Lower leg skin (tissue), 4 donors: Measurements from ENCODE around the gene ZNF684. TPM values are rescaled to one million over a fixed set of nuclear protein-coding genes. Genes with fewer than 3 reads are reported as not detected.

Source experiments
- DNase-seq, 2 donors: peaks; one replicate each; pipeline ENCODE4 v3.0.0-alpha.2; 2019; ENCODE audit warnings: low spot score in 2 of 2
- H3K4me3 ChIP-seq: fragments of 200-600 bp; sonication (generic); 2 replicates; pipeline ENCODE4 v1.5.1; 2017; ENCODE audit warnings: mild to moderate bottlenecking, low read depth; ENCODE audit not compliant: poor library complexity, severe bottlenecking
- POLR2A ChIP-seq, 2 donors: fragments of 450-650 bp; IDR thresholded peaks; one replicate each; pipeline ENCODE4 v1.6.1; 2016 to 2017; ENCODE audit warnings: antibody characterized with exemption in 2 of 2, mild to moderate bottlenecking in 1 of 2, moderate library complexity in 1 of 2
- WGBS, 2 donors: methylation state at CpG; one replicate each; pipeline ENCODE4 v1.1.5; 2018; 5-methylcytosine and 5-hydroxymethylcytosine counted together
- intact Hi-C: fragments of 100-400 bp; cut with DNase I; formaldehyde crosslinking; loops from one replicate; pipeline ENCODE4 v1.15.0; 2023; ENCODE audit warnings: low total_unique reads
- total RNA-seq, 4 donors: library from RNA; depleted of rRNA; stranded (reverse); fragments of >200 nt; gene quantifications; one replicate each; pipeline ENCODE4 v1.1.0, GENCODE V29; 2016
- TF ChIP-seq, protein P1 (sequence below), 3 donors: fragments of 450-650 bp; IDR thresholded peaks; one replicate each; pipeline ENCODE4 v1.5.1; 2016; ENCODE audit warnings: antibody characterized with exemption in 3 of 3, mild to moderate bottlenecking in 3 of 3, moderate library complexity in 2 of 3

The ZNF684 gene
- total RNA-seq, 4 donors from 2014 or later: 1.5 to 4.9 (median 3.5) TPM

DNA sequence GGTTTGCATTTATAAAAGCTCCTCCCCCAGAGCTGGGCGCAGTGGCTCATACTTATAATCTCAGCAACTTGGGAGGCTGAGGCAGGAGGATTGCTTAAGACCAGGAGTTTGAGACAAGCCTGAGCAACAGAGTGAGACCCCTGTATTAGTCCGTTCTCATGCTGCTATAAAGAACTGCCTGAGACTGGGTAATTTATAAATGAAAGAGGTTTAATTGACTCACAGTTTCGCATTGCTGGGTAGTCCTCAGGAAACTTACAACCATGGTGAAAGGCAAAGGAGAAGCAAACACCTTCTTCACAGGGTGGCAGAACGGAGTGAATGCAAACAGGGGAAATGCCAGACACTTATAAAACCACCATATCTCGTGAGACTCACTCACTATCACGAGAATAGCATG lies 52.5 kb downstream of the ZNF684 start:
- H3K4me3 ChIP-seq: no peak overlapping the region
- WGBS, 2 donors: 80 to 81% methylated on average over 6 of the region's 6 CpGs
- intact Hi-C loops: no loop called here
- no peak for DNase-seq
- TF ChIP-seq, protein P1, sequence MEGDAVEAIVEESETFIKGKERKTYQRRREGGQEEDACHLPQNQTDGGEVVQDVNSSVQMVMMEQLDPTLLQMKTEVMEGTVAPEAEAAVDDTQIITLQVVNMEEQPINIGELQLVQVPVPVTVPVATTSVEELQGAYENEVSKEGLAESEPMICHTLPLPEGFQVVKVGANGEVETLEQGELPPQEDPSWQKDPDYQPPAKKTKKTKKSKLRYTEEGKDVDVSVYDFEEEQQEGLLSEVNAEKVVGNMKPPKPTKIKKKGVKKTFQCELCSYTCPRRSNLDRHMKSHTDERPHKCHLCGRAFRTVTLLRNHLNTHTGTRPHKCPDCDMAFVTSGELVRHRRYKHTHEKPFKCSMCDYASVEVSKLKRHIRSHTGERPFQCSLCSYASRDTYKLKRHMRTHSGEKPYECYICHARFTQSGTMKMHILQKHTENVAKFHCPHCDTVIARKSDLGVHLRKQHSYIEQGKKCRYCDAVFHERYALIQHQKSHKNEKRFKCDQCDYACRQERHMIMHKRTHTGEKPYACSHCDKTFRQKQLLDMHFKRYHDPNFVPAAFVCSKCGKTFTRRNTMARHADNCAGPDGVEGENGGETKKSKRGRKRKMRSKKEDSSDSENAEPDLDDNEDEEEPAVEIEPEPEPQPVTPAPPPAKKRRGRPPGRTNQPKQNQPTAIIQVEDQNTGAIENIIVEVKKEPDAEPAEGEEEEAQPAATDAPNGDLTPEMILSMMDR (IDR thresholded peaks at IDR 0.05): no peak
- no peak for TF ChIP-seq POLR2A (IDR thresholded peaks at IDR 0.05)

DNA sequence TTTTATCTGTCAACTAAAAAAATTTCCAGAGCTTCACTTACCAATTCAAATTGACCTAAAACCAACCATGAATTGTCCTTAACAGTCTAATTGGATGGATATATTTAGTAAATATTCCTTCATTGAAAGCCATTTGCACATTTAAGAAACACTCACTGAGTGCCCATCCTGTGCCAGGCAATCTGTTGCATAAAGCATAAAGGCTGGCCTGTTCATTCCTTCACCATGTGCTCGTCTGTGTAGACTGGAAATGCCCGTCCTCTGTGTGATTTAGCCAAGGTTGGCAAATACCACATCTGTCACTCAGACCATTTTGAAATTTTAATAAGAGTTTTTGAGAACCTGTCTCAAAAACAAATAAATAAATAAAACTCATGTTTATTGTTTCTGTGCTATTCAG lies 57.1 kb downstream of the ZNF684 start:
- TF ChIP-seq POLR2A (IDR thresholded peaks at IDR 0.05): no peak
- TF ChIP-seq, protein P1 (IDR thresholded peaks at IDR 0.05): no peak
- intact Hi-C loops: no loop called here
- no peak overlapping the region for H3K4me3 ChIP-seq
- WGBS, 2 donors: 49 to 72% methylated on average over 2 of the region's 2 CpGs
- no peak for DNase-seq

DNA sequence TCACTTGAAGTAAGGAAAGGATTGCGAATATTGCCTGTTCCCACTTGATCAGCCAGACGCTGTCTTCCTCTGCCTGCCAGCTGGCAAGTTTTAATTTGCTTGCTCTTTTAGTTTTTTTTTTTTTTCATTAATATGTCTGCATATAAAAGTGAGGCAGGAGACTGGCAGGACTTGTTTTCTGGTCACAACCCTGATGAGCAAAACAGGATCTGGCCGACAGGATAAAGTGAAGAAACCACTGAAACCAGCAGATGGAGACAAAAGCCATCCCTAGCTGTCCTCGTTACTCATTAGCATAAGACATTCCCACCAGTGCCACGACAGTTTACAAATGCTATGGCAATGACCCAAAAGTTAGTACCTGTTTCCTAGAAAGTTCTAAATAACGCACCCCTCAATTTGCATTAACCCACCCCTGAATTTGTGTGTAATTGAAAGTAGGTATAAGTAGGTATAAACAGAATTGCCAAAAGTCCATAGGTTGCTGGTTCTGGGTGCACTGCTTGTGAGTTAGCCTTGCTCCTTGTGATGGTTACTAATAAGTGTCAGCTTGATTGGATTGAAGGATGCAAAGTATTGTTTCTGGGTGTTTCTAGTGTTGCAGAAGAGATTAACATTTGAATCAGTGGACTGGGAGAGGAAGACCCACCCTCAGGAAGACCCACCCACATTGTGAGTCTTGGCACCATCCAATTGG lies 60.8 kb downstream of the ZNF684 start:
- no peak overlapping the region for H3K4me3 ChIP-seq
- intact Hi-C loops: loop anchor here (10.0 kb wide), 1 partner anchor 243 kb away; no protein-coding TSS in a partner anchor
- peak in 1 of 2 donors; percentile 48 for DNase-seq
- WGBS, 2 donors: 22 to 23% methylated on average over 6 of the region's 6 CpGs
- TF ChIP-seq POLR2A (IDR thresholded peaks at IDR 0.05): no peak
- TF ChIP-seq, protein P1 (IDR thresholded peaks at IDR 0.05): no peak

DNA sequence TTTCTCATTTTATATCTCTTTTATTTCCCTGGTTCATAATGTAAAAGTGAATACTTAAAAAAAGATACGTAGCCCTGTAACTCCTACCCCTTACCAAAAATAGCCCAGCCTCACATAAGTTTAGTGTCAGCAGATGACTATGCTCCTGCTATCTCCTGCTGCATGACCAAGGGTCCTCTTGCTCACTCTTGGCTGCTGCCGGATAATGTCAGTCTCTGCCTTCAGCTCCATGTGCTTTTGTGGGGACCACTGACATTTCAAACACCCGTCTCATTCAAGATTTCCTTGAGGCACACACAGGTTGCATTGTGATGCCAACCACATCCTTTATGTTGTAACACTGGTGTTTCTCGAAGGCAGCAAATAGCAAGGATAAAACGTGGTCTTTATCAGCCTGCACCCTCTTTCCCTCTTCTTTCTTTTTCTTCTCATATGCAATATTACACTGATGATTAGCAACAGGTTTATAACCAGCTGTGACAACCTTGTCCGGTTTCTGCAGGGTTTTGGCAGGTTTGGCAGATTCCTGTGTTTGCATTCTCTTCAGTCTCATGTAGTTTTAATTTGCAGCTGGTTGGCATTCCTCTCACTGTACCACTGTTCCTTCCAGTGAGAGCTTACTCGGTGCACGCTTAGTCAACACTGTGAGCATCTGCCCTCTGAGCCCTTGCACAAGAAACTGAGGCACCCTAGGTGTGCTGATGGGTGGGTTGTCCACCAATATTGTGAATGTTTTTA lies 62.2 kb downstream of the ZNF684 start:
- intact Hi-C loops: loop anchor here (10.0 kb wide), 1 partner anchor 241 kb away; no protein-coding TSS in a partner anchor
- TF ChIP-seq POLR2A (IDR thresholded peaks at IDR 0.05): no peak
- TF ChIP-seq, protein P1 (IDR thresholded peaks at IDR 0.05): no peak
- 36 to 41% methylated on average over 8 of the region's 8 CpGs for WGBS, 2 donors
- peak in 1 of 2 donors; percentile 54 for DNase-seq
- no peak overlapping the region for H3K4me3 ChIP-seq

DNA sequence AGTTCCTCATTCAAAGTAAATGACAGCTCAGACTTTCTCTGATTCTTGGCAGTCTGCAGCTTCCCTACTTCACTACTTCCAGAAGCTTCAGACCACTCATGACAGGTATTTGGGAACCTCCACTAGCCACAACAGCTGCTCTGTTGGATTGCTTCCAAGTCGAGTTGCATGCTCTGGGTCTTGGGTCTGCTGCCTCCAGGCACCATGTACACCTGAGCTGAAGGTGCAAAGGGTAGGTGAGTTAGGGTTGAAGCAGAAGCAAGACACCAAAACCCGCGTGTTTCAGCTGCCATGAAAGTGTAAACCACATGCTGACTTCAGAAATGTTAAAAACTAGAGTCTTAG lies 62.7 kb downstream of the ZNF684 start:
- H3K4me3 ChIP-seq: no peak overlapping the region
- TF ChIP-seq, protein P1 (IDR thresholded peaks at IDR 0.05): no peak
- DNase-seq: peak in 1 of 2 donors; percentile 18
- intact Hi-C loops: loop anchor here (10.0 kb wide), 1 partner anchor 241 kb away; no protein-coding TSS in a partner anchor
- WGBS, 2 donors: 55 to 59% methylated on average over 3 of the region's 3 CpGs
